Measurements from ENCODE around the gene ERMP1.

Gene ERMP1

GRCh38 chr9:5842929-5843793 is 10.2 kb upstream of the ERMP1 start:
- DNase-seq: no peak
- Histone ChIP-seq H3K27me3 (replicated peaks; ENCODE audit: control insufficient read depth, insufficient read depth, low read length, poor library complexity, severe bottlenecking) (no peaks in the 10 kb centered on the region), H3K4me1 (ENCODE audit: control insufficient read depth, insufficient read depth, low read length, poor library complexity, severe bottlenecking) (peaks cover 31% of the 10 kb centered on the region), H3K36me3 (ENCODE audit: control insufficient read depth, insufficient read depth, low read length) (no peaks in the 10 kb centered on the region), H3K4me3 (ENCODE audit: insufficient read depth, low read depth, low read length, poor library complexity, severe bottlenecking) (peak overlapping the region; percentile 6), H3K9me3 (ENCODE audit: control insufficient read depth, low read length) (no peaks in the 10 kb centered on the region), H3K27ac (ENCODE audit: insufficient read depth, low read length, poor library complexity, severe bottlenecking) (peak overlapping the region; percentile 46)

- H3K9me3 ChIP-seq (ENCODE audit: control insufficient read depth, low read length): no peaks in the 10 kb centered on the region
- no peak overlapping the region for H3K4me3 ChIP-seq (ENCODE audit: insufficient read depth, low read depth, low read length, poor library complexity, severe bottlenecking)
- peaks cover 31% of the 10 kb centered on the region for H3K4me1 ChIP-seq (ENCODE audit: control insufficient read depth, insufficient read depth, low read length, poor library complexity, severe bottlenecking)
- no peaks in the 10 kb centered on the region for H3K36me3 ChIP-seq (ENCODE audit: control insufficient read depth, insufficient read depth, low read length)
- no peaks in the 10 kb centered on the region for H3K27me3 ChIP-seq (replicated peaks; ENCODE audit: control insufficient read depth, insufficient read depth, low read length, poor library complexity, severe bottlenecking)
- DNase-seq: peak; percentile 29 to 44 (median 34)
- H3K27ac ChIP-seq (ENCODE audit: insufficient read depth, low read length, poor library complexity, severe bottlenecking): no peak overlapping the region
Observed at GRCh38 chr9:5841771-5842573, 9.1 kb upstream of the ERMP1 start.

GRCh38 chr9:5840788-5841187 is 7.9 kb upstream of the ERMP1 start:
- H3K4me3 ChIP-seq (ENCODE audit: insufficient read depth, low read depth, low read length, poor library complexity, severe bottlenecking): no peak overlapping the region
- H3K4me1 ChIP-seq (ENCODE audit: control insufficient read depth, insufficient read depth, low read length, poor library complexity, severe bottlenecking): peaks cover 29% of the 10 kb centered on the region
- H3K9me3 ChIP-seq (ENCODE audit: control insufficient read depth, low read length): no peaks in the 10 kb centered on the region
- H3K27me3 ChIP-seq (replicated peaks; ENCODE audit: control insufficient read depth, insufficient read depth, low read length, poor library complexity, severe bottlenecking): no peaks in the 10 kb centered on the region
- no peaks in the 10 kb centered on the region for H3K36me3 ChIP-seq (ENCODE audit: control insufficient read depth, insufficient read depth, low read length)
- no peak overlapping the region for H3K27ac ChIP-seq (ENCODE audit: insufficient read depth, low read length, poor library complexity, severe bottlenecking)
- DNase-seq: no peak

- H3K27me3 ChIP-seq (replicated peaks; ENCODE audit: control insufficient read depth, insufficient read depth, low read length, poor library complexity, severe bottlenecking): no peaks in the 10 kb centered on the region
- H3K9me3 ChIP-seq (ENCODE audit: control insufficient read depth, low read length): no peaks in the 10 kb centered on the region
- peaks cover 22% of the 10 kb centered on the region for H3K4me1 ChIP-seq (ENCODE audit: control insufficient read depth, insufficient read depth, low read length, poor library complexity, severe bottlenecking)
- no peak overlapping the region for H3K27ac ChIP-seq (ENCODE audit: insufficient read depth, low read length, poor library complexity, severe bottlenecking)
- H3K36me3 ChIP-seq (ENCODE audit: control insufficient read depth, insufficient read depth, low read length): no peaks in the 10 kb centered on the region
- DNase-seq: no peak
- no peak overlapping the region for H3K4me3 ChIP-seq (ENCODE audit: insufficient read depth, low read depth, low read length, poor library complexity, severe bottlenecking)
Observed at GRCh38 chr9:5839572-5839902, 6.6 kb upstream of the ERMP1 start.

- no peak overlapping the region for H3K27ac ChIP-seq (ENCODE audit: insufficient read depth, low read length, poor library complexity, severe bottlenecking)
- no peaks in the 10 kb centered on the region for H3K9me3 ChIP-seq (ENCODE audit: control insufficient read depth, low read length)
- H3K4me3 ChIP-seq (ENCODE audit: insufficient read depth, low read depth, low read length, poor library complexity, severe bottlenecking): no peak overlapping the region
- peaks cover 17% of the 10 kb centered on the region for H3K4me1 ChIP-seq (ENCODE audit: control insufficient read depth, insufficient read depth, low read length, poor library complexity, severe bottlenecking)
- DNase-seq: no peak
- H3K36me3 ChIP-seq (ENCODE audit: control insufficient read depth, insufficient read depth, low read length): no peaks in the 10 kb centered on the region
- H3K27me3 ChIP-seq (replicated peaks; ENCODE audit: control insufficient read depth, insufficient read depth, low read length, poor library complexity, severe bottlenecking): no peaks in the 10 kb centered on the region
Observed at GRCh38 chr9:5838884-5839571, 6.1 kb upstream of the ERMP1 start.

- H3K4me1 ChIP-seq (ENCODE audit: control insufficient read depth, insufficient read depth, low read length, poor library complexity, severe bottlenecking): peaks cover 17% of the 10 kb centered on the region
- no peaks in the 10 kb centered on the region for H3K9me3 ChIP-seq (ENCODE audit: control insufficient read depth, low read length)
- no peaks in the 10 kb centered on the region for H3K27me3 ChIP-seq (replicated peaks; ENCODE audit: control insufficient read depth, insufficient read depth, low read length, poor library complexity, severe bottlenecking)
- H3K27ac ChIP-seq (ENCODE audit: insufficient read depth, low read length, poor library complexity, severe bottlenecking): no peak overlapping the region
- no peaks in the 10 kb centered on the region for H3K36me3 ChIP-seq (ENCODE audit: control insufficient read depth, insufficient read depth, low read length)
- DNase-seq: no peak
- H3K4me3 ChIP-seq (ENCODE audit: insufficient read depth, low read depth, low read length, poor library complexity, severe bottlenecking): no peak overlapping the region
Observed at GRCh38 chr9:5835808-5836207, 2.9 kb upstream of the ERMP1 start.

GRCh38 chr9:5834214-5834613 is 1.3 kb upstream of the ERMP1 start:
- H3K27ac ChIP-seq (ENCODE audit: insufficient read depth, low read length, poor library complexity, severe bottlenecking): no peak overlapping the region
- no peaks in the 10 kb centered on the region for H3K27me3 ChIP-seq (replicated peaks; ENCODE audit: control insufficient read depth, insufficient read depth, low read length, poor library complexity, severe bottlenecking)
- DNase-seq: no peak
- no peak overlapping the region for H3K4me3 ChIP-seq (ENCODE audit: insufficient read depth, low read depth, low read length, poor library complexity, severe bottlenecking)
- H3K36me3 ChIP-seq (ENCODE audit: control insufficient read depth, insufficient read depth, low read length): no peaks in the 10 kb centered on the region
- H3K9me3 ChIP-seq (ENCODE audit: control insufficient read depth, low read length): no peaks in the 10 kb centered on the region
- H3K4me1 ChIP-seq (ENCODE audit: control insufficient read depth, insufficient read depth, low read length, poor library complexity, severe bottlenecking): peaks cover 21% of the 10 kb centered on the region

GRCh38 chr9:5832071-5832537 is 813 bp downstream of the ERMP1 start:
- Histone ChIP-seq H3K4me1 (ENCODE audit: control insufficient read depth, insufficient read depth, low read length, poor library complexity, severe bottlenecking) (peaks cover 21% of the 10 kb centered on the region), H3K4me3 (ENCODE audit: insufficient read depth, low read depth, low read length, poor library complexity, severe bottlenecking) (peak overlapping the region; percentile 74), H3K27ac (ENCODE audit: insufficient read depth, low read length, poor library complexity, severe bottlenecking) (peak overlapping the region; percentile 51), H3K27me3 (replicated peaks; ENCODE audit: control insufficient read depth, insufficient read depth, low read length, poor library complexity, severe bottlenecking) (no peaks in the 10 kb centered on the region), H3K36me3 (ENCODE audit: control insufficient read depth, insufficient read depth, low read length) (no peaks in the 10 kb centered on the region), H3K9me3 (ENCODE audit: control insufficient read depth, low read length) (no peaks in the 10 kb centered on the region)
- DNase-seq: no peak

GRCh38 chr9:5825895-5826622 is 6.9 kb downstream of the ERMP1 start:
- H3K4me1 ChIP-seq (ENCODE audit: control insufficient read depth, insufficient read depth, low read length, poor library complexity, severe bottlenecking): peaks cover 5% of the 10 kb centered on the region
- no peak for DNase-seq
- peaks cover 7% of the 10 kb centered on the region for H3K36me3 ChIP-seq (ENCODE audit: control insufficient read depth, insufficient read depth, low read length)

More at GRCh38 chr9:5825895-5826622, 6.9 kb downstream of the ERMP1 start:
- H3K27ac ChIP-seq (ENCODE audit: insufficient read depth, low read length, poor library complexity, severe bottlenecking): no peak overlapping the region
- no peaks in the 10 kb centered on the region for H3K27me3 ChIP-seq (replicated peaks; ENCODE audit: control insufficient read depth, insufficient read depth, low read length, poor library complexity, severe bottlenecking)
- H3K9me3 ChIP-seq (ENCODE audit: control insufficient read depth, low read length): no peaks in the 10 kb centered on the region
- no peak overlapping the region for H3K4me3 ChIP-seq (ENCODE audit: insufficient read depth, low read depth, low read length, poor library complexity, severe bottlenecking)
